Activated CD4-positive, CD25-positive, alpha-beta regulatory T cell (primary cell): ENCODE results near the gene CRCP.
"Not testable (repeated sequence)": the region's sequence is repeated elsewhere in the genome, so short reads cannot be mapped to it uniquely, and the experiment has no call there.

Experiments
- DNase-seq, 4 experiments: peaks; one replicate each; lab custom pipeline; 2025; lab: John Stamatoyannopoulos, UW

The CRCP gene

DNA sequence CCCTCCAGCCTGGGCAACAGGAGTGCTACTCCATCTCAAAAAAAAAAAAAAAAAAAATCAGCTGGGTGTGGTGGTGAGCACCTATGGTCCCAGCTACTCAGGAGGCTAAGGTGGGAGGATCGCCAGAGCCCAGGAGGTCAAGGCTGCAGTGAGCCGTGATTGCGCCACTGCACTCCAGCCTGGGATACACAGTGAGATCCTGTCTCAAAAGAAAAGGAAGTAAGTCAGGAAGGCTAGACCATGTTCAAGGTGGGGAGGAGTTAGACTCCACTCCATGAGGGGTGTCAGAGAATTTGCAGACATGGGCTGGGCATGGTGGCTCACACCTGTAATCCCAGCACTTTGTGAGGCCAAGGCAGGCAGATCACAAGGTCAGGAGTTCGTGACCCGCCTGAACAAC, 6.2 kb upstream of the CRCP start:
- not testable (repeated sequence) for DNase-seq

DNA sequence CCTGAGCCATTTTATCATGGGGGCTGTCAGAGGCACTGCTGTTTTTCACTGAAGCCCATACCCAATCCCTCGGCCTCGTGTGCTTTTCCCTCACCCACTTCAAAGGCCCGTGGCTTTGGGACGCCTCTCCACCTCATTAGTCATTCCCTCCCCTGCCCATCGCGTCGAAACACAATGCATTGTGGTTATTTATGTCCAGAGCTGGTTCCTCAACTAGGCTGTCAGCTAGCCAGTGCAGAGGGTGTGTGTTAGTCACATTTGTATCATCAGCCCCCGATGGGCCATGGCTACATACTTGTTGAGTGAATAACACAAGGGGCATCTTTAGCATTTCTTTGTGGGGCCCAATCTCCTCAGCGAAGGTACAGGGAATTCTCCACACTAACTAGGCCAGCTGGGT, 3.8 kb upstream of the CRCP start:
- no peak for DNase-seq

DNA sequence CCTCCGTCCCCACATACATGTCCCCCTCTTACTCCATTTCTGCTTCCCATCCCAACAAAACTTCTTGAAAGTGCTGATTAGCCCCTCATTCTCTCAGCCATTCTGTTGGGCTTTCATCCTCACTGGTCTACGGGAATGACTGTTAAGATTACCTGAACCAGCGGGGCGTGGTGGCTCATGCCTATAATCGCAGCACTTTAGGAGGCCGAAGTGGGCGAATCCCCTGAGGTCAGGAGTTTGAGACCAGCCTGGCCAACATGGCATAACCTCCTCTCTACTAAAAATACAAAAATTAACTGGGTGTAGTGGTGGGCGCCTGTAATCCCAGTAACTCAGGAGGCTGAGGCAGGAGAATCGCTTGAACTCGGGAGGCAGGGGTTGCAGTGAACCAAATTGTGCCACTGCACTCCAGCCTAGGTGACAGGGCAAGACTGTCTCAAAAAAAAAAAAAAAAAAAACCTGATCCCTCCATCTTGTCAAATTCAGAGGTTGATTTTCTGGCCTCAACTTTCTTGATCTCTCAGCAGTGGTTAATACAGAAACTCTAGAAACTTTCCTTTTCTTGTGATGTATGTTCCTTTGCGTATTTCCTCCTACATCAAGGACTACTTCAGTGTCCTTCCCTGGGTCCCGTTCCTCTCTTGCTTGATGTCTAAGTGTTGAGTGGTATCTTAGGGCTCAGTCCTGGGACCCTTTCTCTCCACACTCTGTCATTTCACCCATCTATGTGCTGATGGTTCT, 2.2 kb downstream of the CRCP start:
- DNase-seq = not testable (repeated sequence)

DNA sequence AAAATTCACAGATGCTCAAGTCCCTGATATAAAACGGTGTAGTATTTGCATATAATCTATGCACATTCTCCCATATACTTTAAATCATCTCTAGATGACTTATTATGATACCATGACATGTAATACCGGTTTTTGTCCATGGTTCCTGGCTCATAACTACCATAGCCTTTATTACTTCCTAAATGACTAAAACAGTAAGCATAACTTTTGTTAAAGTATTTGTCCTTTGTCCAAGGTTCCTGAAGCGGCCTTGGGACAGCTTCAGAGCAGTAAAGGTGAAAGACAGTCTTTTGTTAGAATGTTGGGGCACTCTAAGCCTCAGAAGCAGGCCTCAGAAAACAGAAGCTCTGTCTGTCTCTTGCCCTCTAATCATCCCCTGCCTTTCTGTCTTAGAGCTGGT, 4.0 kb downstream of the CRCP start:
- DNase-seq = no peak

DNA sequence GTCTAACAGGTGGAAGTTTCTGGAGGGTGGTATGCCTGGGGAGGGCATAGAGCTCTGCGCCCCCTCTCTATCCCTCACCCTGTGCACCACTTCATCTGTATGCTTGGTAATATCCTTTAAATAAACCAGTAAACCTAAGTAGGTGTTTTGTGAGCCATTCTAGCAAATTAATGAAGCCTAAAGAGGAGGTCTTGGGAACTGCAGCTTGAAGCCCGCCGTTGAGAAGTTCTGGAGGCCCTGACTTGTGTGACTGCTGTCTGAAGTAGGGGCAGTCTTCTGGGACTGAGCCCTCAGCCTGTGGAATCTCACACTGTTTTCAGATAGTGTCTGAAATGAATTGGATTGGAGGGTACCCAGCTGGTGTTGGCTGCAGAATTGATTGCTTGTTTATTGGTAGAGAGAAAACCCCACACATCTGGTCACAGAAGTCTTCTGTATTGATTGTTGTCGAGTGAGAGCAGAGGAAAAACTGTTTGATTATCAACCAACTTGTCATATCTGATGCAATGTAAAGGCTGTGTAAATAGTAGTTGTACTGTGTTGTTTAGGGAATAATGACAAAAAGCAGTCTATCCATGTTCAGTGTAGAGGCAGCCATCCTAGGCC, 4.7 kb downstream of the CRCP start:
- no peak for DNase-seq

DNA sequence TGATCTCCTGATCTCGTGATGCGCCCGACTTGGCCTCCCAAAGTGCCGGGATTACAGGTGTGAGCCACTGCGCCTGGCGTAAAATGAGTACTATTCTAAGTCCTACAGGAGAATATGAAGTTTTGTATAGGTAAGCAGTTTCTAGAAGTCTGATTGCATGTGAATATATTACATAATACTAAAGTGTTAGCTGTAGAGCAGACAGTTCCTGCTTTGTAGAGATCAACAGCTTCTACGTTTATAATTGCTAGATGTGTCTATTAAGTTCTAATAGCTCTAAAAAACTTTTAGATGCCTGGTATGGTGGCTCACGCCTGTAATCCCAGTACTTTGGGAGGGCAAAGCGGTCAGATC, 8.5 kb downstream of the CRCP start:
- no peak for DNase-seq

DNA sequence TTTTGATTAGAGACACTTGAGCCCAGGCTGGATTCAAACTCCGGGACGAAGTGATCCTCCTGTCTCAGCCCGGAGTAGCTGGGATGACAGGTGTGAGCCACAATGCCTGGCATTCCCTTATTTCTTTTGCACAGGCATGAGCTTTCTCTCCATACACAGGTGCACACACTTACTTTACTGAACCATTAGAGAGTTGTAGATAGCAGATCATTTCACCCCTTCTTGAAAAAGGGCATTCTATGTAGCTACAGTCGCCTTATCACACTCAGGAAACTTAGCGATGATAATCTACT, 9.9 kb downstream of the CRCP start:
- DNase-seq = not testable (repeated sequence)

DNA sequence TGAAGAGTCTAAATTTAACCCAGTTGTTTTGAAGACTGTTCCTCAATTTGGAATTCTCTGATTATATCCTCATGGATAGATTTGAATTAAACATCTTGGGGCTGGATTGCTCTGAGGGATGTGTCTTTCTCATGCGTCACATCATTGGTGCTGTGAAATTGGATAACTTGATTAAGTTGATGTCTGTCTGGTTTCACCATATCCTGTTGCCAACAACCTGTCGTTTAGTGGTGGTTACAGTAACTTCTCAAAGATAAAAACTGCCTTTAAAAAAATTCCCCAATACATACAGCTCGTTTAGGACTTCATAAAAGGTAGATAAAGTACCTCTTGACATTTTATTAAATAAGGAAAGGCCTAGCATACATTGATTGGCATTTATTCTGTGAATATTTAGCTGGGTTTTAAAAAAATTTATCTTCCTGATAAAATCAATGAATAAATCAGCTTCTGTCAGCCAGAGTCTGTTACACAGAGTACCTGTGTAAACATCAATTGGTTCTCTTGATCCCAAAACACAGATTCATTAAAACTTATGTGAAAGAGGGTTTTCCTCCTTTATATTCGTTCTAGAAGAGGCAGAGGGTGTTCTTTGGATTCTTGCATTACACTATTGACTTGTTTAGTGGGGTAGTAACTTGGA, 10.5 kb downstream of the CRCP start:
- no peak for DNase-seq

DNA sequence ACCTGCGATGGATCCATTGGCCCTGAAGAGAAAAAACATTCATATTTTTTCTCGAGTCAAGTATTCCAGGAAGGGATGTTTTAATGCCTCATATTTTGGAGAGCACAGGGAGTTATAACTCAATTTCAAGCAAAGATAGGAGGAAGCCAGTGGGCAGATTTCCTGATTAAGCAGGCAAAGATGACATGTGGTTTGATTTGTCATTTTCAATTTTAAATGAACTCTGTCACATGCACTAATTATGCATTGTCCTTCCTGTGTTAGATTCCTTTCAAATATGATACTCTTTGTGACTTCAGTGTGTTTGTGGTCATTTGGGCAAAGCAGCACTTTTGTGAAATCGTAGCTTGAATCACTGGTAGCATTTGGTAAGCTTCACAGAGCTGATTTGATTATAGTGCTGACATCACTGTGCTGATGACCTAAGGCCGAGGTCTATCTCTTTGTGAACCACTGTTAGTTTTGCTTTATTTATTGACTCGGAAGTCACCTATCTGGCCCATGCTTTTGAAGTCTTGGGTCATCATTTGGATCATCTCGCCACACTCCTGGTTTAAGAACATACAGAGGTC, 11.2 kb downstream of the CRCP start:
- DNase-seq = not testable (repeated sequence)

DNA sequence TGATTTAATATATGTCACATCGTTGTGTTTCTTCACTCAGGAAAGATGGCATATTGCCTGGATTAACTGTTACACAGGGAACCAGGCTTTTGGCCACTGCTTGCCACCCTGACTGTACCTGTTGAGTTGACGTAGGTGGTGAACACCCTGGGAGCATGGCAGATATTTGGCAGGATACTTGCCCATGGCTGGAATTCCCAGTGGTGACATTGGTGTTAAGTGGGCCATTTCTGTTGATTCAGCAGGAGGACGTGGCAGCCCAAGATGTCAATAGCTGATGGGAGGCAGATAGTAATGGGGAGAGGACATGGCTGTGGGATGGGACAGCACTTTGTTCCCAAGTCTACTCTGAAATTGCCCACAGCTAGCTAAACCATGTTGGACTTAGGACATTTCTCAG, 12.5 kb downstream of the CRCP start:
- not testable (repeated sequence) for DNase-seq

DNA sequence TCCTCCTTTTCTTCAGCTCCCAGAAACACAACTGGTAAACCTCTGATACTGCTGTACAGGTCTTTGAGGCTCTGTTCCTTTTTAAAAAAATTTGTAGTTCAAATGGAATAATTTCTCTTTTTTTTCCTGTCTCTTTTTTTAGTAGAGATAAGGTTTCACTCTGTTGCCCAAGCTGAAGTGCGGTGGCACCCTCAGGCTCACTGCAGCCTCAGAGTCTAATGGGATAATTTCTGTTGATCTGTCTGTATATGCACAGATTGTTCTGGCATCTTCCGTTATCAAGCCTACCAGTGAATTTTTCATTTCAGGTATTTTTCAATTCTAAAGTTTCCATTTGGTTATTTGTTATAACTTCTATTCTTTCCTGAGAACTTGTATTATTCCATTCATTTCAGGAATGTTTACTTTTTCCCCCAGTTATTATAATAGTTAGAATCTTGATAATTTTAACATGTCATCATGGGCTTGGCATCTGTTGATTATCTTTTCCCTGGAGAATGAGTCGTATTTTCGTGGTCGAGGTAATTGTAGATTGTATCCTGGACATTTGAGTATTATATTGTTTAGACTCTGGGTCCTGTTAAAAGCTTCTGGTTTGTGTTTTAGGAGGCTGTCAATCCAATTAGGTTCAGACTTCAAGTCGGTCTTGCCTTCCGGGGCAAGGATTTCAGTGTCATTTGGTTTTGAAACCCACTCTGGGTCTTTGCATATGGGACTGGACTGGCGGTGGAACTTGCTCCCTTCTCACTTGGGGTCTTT, 24.5 kb downstream of the CRCP start:
- no peak for DNase-seq

DNA sequence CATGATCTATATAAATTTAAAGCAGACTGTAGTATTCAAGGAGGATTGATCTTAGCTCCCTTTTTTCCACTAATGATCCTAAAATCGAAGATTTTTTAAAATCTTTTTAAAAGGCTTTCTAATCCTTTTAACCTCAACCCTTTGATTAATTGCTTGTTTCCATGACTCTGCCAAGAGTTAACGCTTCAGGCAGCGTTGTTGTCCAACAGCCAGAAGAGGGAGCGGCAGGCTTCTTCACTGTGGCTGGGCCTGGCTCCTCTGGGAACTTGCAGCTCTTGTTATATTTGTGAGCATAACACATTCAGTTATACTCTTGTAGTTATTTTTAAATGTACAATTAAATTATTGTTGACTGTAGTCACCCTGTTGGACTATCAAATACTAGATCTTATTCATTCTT, 26.3 kb downstream of the CRCP start:
- no peak for DNase-seq

DNA sequence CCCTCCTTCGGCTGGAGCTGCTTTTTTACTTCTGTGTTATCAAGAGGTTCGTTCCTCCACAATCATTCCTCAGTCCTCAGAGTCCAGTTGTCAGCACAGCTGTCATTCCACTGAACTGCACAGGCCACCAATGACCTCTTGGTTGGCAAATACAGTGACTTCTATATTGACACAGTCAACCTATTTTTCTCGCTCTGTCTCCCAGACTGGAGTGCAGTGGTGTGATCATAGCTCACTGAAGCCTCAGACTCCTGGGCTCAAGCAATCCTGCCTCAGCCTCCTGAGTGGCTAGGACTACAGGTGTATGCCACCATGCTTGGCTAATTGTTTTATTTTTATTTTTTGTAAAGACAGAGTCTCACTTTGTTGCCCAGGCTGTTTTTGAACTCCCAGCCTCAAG, 27.7 kb downstream of the CRCP start:
- DNase-seq = no peak

DNA sequence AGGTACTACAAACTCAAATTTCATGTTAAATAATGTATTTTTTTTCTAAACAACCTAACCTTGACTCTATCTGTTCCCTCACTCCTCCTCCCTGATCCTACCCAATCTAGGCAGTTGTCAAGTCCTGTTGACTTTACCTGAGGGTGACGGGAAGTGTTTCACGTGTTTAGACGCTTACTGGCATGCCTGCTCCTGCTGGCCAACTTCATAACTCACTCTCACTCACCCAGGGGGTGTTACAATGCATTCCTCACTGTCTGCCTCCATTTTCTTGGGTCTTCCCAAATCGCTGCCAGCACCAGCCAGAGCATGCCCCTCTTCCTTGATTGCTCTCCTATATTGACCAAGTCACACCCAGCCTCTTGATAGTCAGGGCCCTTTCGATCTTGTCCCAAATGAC, 28.3 kb downstream of the CRCP start:
- no peak for DNase-seq

DNA sequence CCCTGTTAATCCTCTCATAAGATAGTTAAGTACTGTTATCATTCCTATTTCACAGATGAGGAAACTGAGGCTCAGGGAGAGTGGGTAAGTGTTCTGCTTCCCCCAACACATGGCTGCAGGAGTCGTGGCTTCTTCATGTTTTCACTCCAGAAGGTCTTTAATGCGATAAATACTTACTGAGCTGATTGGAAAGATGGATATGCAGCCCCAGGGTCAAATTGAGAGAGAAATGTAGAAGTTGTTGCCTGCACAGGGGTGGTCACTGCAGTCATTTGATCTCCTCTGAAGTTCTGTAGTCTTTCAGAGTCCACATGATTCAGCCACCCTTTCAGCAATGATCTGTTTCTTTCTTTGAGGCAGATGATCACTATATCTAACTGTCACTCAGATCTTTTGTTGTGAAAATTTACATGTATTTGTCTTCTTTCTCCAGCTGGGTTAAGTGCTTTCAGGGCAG, 29.3 kb downstream of the CRCP start:
- DNase-seq = no peak

DNA sequence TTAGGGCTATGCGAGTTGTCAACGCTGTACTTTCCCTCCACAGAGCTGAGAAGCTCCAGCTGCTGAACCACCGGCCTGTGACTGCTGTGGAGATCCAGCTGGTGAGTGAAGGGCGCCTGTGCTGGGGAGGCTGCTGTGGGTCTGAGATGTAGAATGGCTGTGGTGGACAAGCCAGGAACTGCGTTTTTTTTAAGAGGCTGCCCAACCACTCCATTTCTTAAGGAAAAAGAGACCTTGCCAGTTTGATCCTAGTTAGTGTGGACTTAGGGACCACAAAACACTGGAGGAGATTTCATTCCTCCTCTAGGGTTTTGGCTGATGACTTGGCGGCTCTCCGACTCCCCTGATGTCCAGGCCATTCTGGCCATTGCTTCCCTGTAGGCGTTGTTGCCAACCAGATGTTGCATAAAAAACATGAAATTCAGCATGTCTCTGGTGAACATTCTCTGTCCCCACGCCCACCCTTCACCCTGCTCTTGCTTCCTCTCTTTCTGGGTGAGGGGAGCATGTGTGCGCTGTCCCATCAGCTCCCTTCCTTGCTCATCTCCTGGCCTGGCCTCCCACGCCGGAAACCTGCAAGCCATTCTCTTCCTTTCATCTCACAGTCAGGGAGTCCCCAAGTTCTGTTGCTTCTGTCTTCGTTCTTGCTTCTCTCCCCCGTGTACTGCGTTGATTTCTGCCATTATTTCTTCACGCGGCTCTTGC, 30.9 kb downstream of the CRCP start:
- no peak for DNase-seq

DNA sequence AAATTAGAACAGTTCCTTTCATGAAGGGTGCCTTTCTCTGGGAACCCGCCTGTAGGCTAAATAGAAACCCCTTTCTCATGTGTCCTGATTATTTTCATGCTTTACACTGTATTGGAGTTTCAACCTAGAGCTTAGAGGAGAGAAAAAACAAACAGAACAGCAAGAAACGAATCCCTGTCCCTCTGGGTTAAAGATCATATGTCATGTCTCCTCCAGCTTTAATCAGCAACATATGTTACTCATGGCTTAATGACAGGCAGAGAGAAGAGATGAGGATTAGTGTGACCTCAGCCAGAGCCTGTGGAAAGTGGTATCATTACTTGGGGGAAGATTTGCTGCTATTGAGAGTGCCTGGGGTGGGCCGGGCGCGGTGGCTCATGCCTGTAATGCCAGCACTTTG, 32.1 kb downstream of the CRCP start:
- DNase-seq = no peak

DNA sequence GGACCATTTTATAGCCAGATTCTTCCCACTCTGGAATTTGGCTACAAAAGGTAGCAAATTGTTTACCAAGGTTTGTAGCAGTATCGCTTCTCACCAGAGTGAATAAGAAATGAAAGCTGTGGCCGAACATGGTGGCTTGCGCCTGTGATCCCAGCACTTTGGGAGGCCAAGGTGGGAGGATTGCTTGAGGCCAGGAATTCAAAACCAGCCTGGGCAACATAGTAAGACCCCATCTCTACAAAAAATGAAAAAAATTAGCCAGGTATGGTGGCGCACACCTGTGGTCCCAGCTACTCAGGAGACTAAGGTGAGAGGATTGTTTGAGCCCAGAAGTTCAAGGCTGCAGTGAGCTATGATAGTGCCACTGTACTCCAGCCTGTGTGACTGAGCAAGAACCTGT, 33.0 kb downstream of the CRCP start:
- not testable (repeated sequence) for DNase-seq

DNA sequence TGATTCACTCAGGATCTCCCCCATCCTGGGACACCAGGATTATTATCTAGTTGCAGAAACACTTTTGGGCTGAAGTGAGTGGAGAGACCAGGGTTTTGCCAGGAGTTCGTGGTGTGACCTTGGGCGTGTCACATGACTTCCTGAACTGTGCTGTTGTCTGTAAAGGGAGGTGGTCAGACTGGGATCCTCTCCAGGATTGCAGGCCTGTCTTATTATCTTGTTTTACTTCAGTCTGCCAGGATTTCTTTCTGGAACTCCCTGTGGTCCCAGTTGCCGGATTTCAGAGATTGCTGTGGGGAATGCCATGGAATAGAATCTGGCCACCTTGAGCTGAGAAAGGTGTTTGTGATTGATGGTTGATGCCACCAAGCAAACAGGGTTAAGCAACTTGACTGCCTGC, 35.8 kb downstream of the CRCP start:
- no peak for DNase-seq

DNA sequence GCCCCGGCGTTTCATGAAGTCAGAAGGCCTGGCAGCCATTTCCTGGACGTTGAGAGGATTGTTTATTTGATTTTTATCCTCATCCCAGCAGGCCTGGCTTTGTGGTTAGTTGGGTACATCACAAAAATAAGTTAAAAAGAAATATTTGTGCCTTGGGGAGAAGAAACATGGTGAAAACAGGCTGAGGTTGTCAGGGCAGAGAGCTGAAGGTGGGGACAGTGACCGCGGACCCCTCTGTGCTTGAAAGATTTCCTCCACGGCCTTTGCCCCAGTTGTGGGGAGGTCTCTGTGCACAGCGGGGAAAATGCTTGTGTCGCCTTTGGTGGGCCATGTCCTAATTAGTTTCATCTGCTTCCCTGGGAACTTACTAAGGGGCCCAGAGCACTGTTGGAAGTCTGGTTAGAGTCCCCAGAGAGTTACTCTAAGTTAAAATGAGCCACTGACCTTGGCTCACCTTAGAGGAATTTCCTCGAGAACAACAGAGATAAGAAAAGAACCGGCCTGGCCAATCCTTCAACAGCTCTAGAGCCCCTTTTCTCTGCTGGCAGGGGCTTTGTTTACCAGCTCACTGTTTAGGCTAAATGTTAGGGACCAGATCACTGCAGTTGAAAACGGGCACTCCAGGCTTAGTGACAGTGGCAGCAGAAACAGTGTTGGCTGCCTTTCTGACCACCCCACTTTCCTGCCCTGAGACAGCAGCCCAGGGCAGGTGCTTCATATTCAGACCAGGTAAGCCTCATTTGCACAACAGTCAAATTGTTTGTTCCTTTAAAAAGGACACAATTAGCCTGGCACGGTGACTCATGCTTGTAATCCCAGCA, 37.9 kb downstream of the CRCP start:
- no peak for DNase-seq

DNA sequence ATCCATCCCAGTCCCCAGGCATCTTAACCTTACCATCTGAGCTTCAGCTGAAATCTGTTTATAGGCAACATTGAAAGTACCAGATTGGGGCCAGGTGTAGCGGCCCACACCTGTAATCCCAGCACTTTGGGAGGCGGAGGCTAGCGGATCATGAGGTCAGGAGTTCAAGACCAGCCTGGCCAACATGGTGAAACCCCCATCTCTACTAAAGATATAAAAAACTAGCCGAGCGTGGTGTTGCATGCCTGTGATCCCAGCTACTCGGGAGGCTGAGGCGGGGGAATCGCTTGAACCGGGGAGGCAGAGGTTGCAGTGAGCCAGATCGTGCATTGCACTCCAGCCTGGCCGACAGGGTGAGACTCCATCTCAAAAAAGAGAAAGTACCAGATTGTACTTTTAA, 39.0 kb downstream of the CRCP start:
- no peak for DNase-seq
